HG03521 (cell line): ENCODE data around the gene PRPF8.
A peak's percentile ranks its signal among the peaks of the same experiment; 100 is the strongest.
"Not testable (repeated sequence)": the region's sequence is repeated elsewhere in the genome, so short reads cannot be mapped to it uniquely, and the experiment has no call there.

Experiments
- ATAC-seq: cut with Tn5 transposase; IDR thresholded peaks from one replicate; pipeline ENCODE4 v1.9.1; 2021; ENCODE audit warnings: mild to moderate bottlenecking, moderate library complexity; ENCODE audit not compliant: unreplicated experiment

PRPF8 gene

GRCh38 chr17:1695365-1695764 lies 10.7 kb upstream of the PRPF8 start:
- no peak for ATAC-seq

- ATAC-seq: no peak
These were observed 8.7 kb upstream of the PRPF8 start for GRCh38 chr17:1693339-1693738.

GRCh38 chr17:1690544-1691221 lies 6.0 kb upstream of the PRPF8 start:
- ATAC-seq: no peak

GRCh38 chr17:1688405-1688804 lies 3.7 kb upstream of the PRPF8 start:
- ATAC-seq: not testable (repeated sequence)

- no peak for ATAC-seq
These were observed 1.4 kb upstream of the PRPF8 start for GRCh38 chr17:1686086-1686485.

- no peak for ATAC-seq
These were observed 1.2 kb downstream of the PRPF8 start for GRCh38 chr17:1683459-1683858.

GRCh38 chr17:1676401-1676800 lies 8.3 kb downstream of the PRPF8 start:
- ATAC-seq: no peak

GRCh38 chr17:1673041-1673785 lies 11.5 kb downstream of the PRPF8 start:
- ATAC-seq: no peak

GRCh38 chr17:1663934-1664333 lies 20.7 kb downstream of the PRPF8 start:
- ATAC-seq: not testable (repeated sequence)

GRCh38 chr17:1661045-1661444 lies 23.6 kb downstream of the PRPF8 start:
- no peak for ATAC-seq

GRCh38 chr17:1658100-1658499 lies 26.6 kb downstream of the PRPF8 start:
- no peak for ATAC-seq

- no peak for ATAC-seq
These were observed 30.9 kb downstream of the PRPF8 start for GRCh38 chr17:1653735-1654134.

- ATAC-seq: not testable (repeated sequence)
These were observed 31.9 kb downstream of the PRPF8 start for GRCh38 chr17:1652794-1653193.

GRCh38 chr17:1651559-1651844 lies 33.2 kb downstream of the PRPF8 start:
- no peak for ATAC-seq

- ATAC-seq: no peak
These were observed 33.7 kb downstream of the PRPF8 start for GRCh38 chr17:1650731-1651558.

GRCh38 chr17:1649844-1650501 lies 34.7 kb downstream of the PRPF8 start, which contains the start of gene RILP:
TSS of gene RILP (minus strand) at chr17:1649866. CDS start at chr17:1649804, 62 bp downstream.
- no peak for ATAC-seq

GRCh38 chr17:1648963-1649843 lies 35.5 kb downstream of the PRPF8 start:
- ATAC-seq: peak; percentile 71

GRCh38 chr17:1648173-1648962 lies 36.3 kb downstream of the PRPF8 start:
- peak; percentile 1 for ATAC-seq

- no peak for ATAC-seq
These were observed 36.9 kb downstream of the PRPF8 start for GRCh38 chr17:1647802-1648171.
